ENCODE data around the gene CRACDL.
A peak's percentile ranks its signal among the peaks of the same experiment; 100 is the strongest.

Gene CRACDL

GRCh38 chr2:98769784-98770183 is 166.2 kb downstream of the CRACDL start:
- DNase-seq (ENCODE audit: low read depth): no peak
- TF ChIP-seq, protein P1, sequence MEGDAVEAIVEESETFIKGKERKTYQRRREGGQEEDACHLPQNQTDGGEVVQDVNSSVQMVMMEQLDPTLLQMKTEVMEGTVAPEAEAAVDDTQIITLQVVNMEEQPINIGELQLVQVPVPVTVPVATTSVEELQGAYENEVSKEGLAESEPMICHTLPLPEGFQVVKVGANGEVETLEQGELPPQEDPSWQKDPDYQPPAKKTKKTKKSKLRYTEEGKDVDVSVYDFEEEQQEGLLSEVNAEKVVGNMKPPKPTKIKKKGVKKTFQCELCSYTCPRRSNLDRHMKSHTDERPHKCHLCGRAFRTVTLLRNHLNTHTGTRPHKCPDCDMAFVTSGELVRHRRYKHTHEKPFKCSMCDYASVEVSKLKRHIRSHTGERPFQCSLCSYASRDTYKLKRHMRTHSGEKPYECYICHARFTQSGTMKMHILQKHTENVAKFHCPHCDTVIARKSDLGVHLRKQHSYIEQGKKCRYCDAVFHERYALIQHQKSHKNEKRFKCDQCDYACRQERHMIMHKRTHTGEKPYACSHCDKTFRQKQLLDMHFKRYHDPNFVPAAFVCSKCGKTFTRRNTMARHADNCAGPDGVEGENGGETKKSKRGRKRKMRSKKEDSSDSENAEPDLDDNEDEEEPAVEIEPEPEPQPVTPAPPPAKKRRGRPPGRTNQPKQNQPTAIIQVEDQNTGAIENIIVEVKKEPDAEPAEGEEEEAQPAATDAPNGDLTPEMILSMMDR (conservative IDR thresholded peaks at IDR 0.05; ENCODE audit: low read depth, low read length): no peak
- H3K4me3 ChIP-seq (ENCODE audit: low read depth, low read length): no peak overlapping the region

DNA sequence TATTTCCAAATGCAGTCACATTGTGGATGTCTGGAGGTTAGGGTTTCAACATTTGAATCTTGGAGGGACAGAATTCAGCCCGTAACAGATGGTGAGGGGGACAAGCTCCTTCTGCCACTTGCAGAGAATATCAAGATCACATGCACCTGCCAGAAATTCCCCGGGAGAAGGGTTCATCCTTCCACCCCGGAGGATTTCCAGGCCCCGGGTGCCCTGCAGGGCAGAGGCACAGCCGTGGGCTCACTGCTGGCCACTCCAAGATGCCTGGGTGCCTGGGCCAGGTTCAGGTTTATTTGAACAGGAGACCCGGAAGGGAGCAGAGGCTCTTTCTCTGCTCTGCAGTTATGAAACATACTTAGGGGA is 166.9 kb downstream of the CRACDL start:
- TF ChIP-seq, protein P1 (conservative IDR thresholded peaks at IDR 0.05; ENCODE audit: low read depth, low read length): no peak
- H3K4me3 ChIP-seq (ENCODE audit: low read depth, low read length): no peak overlapping the region
- DNase-seq (ENCODE audit: low read depth): no peak

GRCh38 chr2:98768384-98769113 is 167.5 kb downstream of the CRACDL start:
- TF ChIP-seq, protein P1 (conservative IDR thresholded peaks at IDR 0.05; ENCODE audit: low read depth, low read length): no peak
- no peak overlapping the region for H3K4me3 ChIP-seq (ENCODE audit: low read depth, low read length)
- peak; percentile 52 for DNase-seq (ENCODE audit: low read depth)

DNA sequence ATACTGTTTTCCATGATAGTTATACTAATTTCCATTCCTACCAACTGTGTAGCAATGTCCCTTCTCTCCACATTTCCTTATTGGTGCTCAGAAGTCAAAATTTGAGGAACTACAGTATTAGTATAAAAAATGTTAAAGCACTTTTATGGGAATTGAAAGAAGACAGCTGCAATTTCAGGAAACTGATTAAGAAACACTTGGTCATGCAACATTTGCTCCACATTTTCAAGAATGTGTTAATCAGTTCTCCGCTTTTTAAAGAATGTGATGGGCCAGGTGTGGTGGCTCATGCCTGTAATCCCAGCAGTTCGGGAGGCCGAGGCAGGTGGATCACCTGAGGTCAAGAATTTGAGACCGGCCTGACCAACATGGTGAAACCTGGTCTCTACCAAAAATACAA is 171.5 kb downstream of the CRACDL start:
- DNase-seq (ENCODE audit: low read depth): no peak
- TF ChIP-seq, protein P1 (conservative IDR thresholded peaks at IDR 0.05; ENCODE audit: low read depth, low read length): no peak
- H3K4me3 ChIP-seq (ENCODE audit: low read depth, low read length): no peak overlapping the region

DNA sequence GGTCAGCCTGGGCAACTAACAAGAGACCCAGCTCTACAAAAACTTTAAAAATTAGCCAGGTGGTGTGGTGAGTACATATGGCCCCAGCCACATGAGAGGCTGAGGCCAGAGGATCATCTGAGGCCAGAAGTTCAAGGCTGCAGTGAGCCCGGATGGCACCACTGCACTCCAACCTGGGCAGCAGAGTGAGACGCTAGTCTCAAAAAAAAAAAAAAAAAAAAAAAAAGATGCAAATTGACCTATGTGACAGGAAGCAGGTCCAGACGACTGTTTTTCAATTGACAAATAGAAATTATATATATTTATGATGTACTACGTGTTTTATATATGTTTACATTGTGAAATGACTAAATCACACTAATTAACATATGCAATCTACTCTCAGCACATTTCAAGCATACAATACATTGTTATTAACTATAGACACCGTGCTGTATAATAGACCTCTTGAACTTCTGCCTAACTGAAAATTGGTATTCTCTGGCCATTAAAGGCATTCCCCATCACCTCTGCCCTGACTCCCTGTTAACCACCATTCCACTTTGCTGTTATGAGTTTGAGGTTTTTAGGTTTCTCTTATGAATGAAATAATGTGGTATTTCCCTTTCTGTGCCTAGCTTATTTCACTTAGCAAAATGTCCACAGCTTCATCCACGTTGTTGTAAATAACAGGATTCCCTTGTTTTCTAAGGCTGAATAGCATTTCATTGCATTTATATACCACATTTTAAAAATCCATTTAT is 172.6 kb downstream of the CRACDL start:
- H3K4me3 ChIP-seq (ENCODE audit: low read depth, low read length): no peak overlapping the region
- DNase-seq (ENCODE audit: low read depth): no peak
- TF ChIP-seq, protein P1 (conservative IDR thresholded peaks at IDR 0.05; ENCODE audit: low read depth, low read length): no peak

DNA sequence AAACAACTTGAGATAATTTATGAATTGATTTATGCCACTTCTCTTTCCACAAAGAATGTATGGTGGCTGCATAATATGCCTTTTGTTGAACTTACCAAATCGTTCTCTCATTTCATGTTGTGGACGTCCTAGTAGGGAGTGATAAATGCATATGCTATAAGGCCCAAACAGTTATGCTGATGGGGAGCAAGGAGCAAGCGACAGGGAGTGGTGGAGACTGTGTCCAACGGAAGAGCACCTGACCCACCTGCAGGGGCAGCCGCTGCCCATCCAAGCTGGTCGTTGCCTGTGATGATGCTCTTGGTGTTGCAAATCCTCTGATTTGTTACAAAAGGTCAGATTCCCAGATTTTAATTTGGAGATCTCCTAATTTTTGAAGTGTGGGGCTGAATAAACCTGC is 174.1 kb downstream of the CRACDL start:
- H3K4me3 ChIP-seq (ENCODE audit: low read depth, low read length): no peak overlapping the region
- no peak for DNase-seq (ENCODE audit: low read depth)
- TF ChIP-seq, protein P1 (conservative IDR thresholded peaks at IDR 0.05; ENCODE audit: low read depth, low read length): no peak
